Fibroblast of villous mesenchyme (primary cell): Measurements from ENCODE around the gene DESI2. TPM values are rescaled to one million over a fixed set of nuclear protein-coding genes. Genes with fewer than 3 reads are reported as not detected.
"Not testable (repeated sequence)": the region's sequence is repeated elsewhere in the genome, so short reads cannot be mapped to it uniquely, and the experiment has no call there.

Experiments used
- DNase-seq: peaks from one replicate; pipeline ENCODE4 v3.0.0-alpha.2; 2010; ENCODE audit warnings: low read depth
- H3K4me3 ChIP-seq: 2 replicates; pipeline ENCODE4 v1.5.1; 2011; ENCODE audit warnings: low read depth, mild to moderate bottlenecking, low read length
- total RNA-seq: library from RNA; depleted of rRNA; stranded (reverse); fragments of >200 nt; gene quantifications from 2 replicates; pipeline ENCODE4 v1.2.3, GENCODE V29; 2012
- TF ChIP-seq, protein P1 (sequence below): IDR thresholded peaks from 2 replicates; pipeline ENCODE4 v1.5.1; 2012; ENCODE audit warnings: low read depth, mild to moderate bottlenecking, low read length; ENCODE audit not compliant: insufficient read depth

DESI2 gene
- total RNA-seq, 1 donor, result 78.2 TPM

GRCh38 chr1:244653439-244654107, 647 bp downstream of the DESI2 start:
- H3K4me3 ChIP-seq, result peak overlapping the region; percentile 95
- peak; percentile 37 for DNase-seq
- TF ChIP-seq, protein P1, sequence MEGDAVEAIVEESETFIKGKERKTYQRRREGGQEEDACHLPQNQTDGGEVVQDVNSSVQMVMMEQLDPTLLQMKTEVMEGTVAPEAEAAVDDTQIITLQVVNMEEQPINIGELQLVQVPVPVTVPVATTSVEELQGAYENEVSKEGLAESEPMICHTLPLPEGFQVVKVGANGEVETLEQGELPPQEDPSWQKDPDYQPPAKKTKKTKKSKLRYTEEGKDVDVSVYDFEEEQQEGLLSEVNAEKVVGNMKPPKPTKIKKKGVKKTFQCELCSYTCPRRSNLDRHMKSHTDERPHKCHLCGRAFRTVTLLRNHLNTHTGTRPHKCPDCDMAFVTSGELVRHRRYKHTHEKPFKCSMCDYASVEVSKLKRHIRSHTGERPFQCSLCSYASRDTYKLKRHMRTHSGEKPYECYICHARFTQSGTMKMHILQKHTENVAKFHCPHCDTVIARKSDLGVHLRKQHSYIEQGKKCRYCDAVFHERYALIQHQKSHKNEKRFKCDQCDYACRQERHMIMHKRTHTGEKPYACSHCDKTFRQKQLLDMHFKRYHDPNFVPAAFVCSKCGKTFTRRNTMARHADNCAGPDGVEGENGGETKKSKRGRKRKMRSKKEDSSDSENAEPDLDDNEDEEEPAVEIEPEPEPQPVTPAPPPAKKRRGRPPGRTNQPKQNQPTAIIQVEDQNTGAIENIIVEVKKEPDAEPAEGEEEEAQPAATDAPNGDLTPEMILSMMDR, result no peak

DNA sequence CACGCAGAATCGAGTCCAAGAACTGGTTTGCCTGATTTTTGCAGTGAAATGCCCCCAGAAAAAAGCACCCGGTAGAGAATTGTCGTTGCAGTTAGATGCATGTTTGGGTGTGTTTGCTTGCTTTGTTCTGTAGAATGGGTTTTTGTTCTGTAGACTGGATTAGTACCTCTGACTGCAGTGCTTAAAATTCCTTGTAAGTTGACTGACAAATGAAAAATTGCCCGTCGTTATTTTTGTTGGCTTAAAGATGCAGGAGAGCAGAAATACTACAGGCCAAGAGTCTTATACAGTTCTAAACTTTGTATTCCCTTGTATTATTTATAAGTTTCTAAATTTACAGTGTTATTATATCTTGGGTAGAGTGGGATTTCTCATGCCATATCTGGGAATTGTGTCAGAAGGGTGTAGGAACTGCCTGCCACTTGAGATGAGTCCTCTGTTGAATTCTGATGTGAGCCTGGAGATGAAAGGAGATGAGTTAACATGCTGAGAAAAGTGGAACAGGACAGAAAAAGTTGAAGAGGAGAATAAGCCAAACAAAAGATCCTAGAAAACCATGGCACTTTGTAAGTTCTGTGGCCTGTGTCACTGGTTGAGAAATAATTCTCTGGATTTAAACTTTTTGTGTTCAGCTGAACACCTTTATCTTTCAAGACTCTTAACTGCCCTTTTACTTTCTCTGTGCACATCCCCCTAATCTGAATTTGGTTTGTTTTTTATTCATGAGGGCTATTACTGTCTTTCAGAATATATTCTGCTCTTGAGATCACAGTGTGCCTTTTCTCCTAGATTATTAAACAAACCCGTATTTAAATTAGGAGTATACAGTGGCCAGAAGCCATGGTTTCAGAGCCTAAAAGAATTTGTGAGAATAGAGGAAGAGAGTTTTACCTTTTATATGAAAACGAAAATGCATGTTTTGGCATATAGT, 1.4 kb downstream of the DESI2 start:
- peak; percentile 19 for DNase-seq
- H3K4me3 ChIP-seq, result peak overlapping the region; percentile 95
- TF ChIP-seq, protein P1, result no peak

DNA sequence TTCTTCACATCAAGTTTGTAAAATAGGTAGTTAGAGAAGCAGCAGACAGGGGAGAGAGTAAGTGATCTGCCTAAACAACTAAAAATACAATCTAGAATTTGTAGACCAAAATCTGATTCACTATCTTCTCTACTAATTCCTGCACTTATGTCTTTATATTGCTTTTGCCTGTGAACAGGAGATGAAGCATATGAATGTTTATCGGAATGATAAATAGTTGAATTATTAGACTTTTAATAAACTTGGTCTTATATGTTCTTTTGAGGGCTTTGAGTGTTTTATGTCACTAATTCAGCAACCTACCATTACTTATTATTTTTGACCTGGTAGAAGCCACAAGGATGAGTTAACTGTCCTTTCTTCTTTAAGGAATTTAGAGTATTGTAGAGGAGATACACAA, 2.3 kb downstream of the DESI2 start:
- TF ChIP-seq, protein P1, result no peak
- no peak for DNase-seq
- H3K4me3 ChIP-seq, result peak overlapping the region; percentile 95

GRCh38 chr1:244657421-244657820, 4.5 kb downstream of the DESI2 start:
- TF ChIP-seq, protein P1, result no peak
- peak; percentile 33 for DNase-seq
- no peak overlapping the region for H3K4me3 ChIP-seq

DNA sequence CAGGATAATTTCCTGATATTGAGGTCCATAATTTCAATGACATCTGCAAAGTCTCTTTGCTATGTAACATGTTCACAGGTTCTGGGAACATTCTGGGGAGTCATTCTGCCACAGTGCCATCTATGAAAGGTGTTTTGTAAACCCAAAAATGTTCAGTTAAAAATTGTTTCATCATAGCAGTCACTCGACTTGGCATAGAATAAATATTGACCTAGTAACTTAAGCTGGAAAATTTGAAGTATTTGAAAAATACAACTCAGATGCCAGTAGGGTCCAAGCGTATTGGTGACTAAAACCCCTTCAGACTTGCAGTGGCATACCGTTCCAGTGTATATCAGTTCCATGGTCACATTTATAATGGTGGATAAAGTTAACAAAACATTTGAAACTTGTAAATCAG, 6.8 kb downstream of the DESI2 start:
- DNase-seq, result no peak

DNA sequence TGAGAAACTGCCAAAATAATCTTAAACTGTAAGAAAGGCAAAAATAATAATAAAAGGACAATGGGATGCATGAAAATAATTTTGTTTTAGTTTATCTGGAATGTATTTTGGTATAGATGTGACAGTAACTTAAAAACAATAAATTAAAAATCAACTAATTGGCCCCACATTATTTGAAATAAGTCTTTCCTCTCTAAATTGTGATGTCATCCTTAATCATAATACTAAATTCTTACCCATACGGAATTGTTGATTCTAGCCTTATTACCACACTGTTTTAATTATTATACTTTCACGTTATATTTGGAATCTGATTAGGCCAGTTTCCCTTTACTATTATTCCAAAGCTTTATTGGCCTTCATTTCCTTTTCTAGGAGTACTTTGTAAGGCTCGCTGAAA, 7.7 kb downstream of the DESI2 start:
- DNase-seq, result no peak
- TF ChIP-seq, protein P1, result no peak

More for the DNA sequence above, 6.8 kb downstream of the DESI2 start:
- no peak overlapping the region for H3K4me3 ChIP-seq
- TF ChIP-seq, protein P1, result no peak

DNA sequence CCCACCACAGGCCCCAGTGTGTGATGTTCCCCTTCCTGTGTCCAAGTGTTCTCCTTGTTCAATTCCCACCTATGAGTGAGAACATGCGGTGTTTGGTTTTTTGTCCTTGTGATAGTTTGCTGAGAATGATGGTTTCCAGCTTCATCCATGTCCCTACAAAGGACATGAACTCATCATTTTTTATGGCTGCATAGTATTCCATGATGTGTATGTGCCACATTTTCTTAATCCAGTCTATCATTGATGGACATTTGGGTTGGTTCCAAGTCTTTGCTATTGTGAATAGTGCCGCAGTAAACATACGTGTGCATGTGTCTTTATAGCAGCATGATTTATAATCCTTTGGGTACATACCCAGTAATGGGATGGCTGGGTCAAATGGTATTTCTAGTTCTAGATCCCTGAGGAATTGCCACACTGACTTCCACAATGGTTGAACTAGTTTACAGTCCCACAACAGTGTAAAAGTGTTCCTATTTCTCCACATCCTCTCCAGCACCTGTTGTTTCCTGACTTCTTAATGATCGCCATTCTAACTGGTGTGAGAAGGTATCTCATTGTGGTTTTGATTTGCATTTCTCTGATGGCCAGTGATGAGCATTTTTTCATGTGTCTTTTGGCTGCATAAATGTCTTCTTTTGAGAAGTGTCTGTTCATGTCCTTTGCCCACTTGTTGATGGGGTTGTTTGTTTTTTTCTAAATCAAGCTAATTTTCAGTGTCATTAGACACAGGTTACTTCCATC, 8.8 kb downstream of the DESI2 start:
- DNase-seq, H3K4me3 ChIP-seq: not testable (repeated sequence)

More for the DNA sequence above, 7.7 kb downstream of the DESI2 start:
- H3K4me3 ChIP-seq, result no peak overlapping the region
